H9 (cell line): Measurements from ENCODE around the gene MAL. TPM values are rescaled to one million over a fixed set of nuclear protein-coding genes. Genes with fewer than 3 reads are reported as not detected.

ENCODE experiments used
- DNase-seq: peaks from one replicate; pipeline ENCODE4 v3.0.0-alpha.2; 2017
- H2AFZ ChIP-seq: one replicate; pipeline ENCODE4 v1.6.1; 2013; ENCODE audit warnings: mild to moderate bottlenecking, low read length, control low read depth, moderate library complexity
- H2AK5ac ChIP-seq: 2 replicates; pipeline ENCODE4 v1.6.1; 2013; ENCODE audit warnings: low read length, control low read depth, mixed read lengths; ENCODE audit not compliant: insufficient read length
- H2BK120ac ChIP-seq: one replicate; pipeline ENCODE4 v1.6.1; 2013; ENCODE audit warnings: low read depth, mild to moderate bottlenecking, low read length, control low read depth, inconsistent platforms; ENCODE audit not compliant: poor library complexity, severe bottlenecking
- H2BK12ac ChIP-seq: 2 replicates; pipeline ENCODE4 v1.6.1; 2013; ENCODE audit warnings: low read length, control low read depth, mixed read lengths, low read depth; ENCODE audit not compliant: insufficient read length
- H2BK15ac ChIP-seq: 2 replicates; pipeline ENCODE4 v1.6.1; 2013; ENCODE audit warnings: low read depth, low read length, control low read depth
- H2BK20ac ChIP-seq: one replicate; pipeline ENCODE4 v1.6.1; 2013; ENCODE audit warnings: low read depth, mild to moderate bottlenecking, low read length, control low read depth, inconsistent platforms; ENCODE audit not compliant: poor library complexity, severe bottlenecking
- H2BK5ac ChIP-seq: 2 replicates; pipeline ENCODE4 v1.6.1; 2013; ENCODE audit warnings: low read length, control low read depth, mixed read lengths; ENCODE audit not compliant: insufficient read length
- H3K14ac ChIP-seq: 2 replicates; pipeline ENCODE4 v1.6.1; 2013; ENCODE audit warnings: low read length, control low read depth; ENCODE audit not compliant: insufficient read depth
- H3K18ac ChIP-seq: 2 replicates; pipeline ENCODE4 v1.6.1; 2013; ENCODE audit warnings: low read depth, mild to moderate bottlenecking, mixed read lengths, low read length, control low read depth; ENCODE audit not compliant: insufficient read length
- H3K23ac ChIP-seq: 2 replicates; pipeline ENCODE4 v1.6.1; 2013; ENCODE audit warnings: low read length, control low read depth, mixed read lengths, low read depth; ENCODE audit not compliant: insufficient read length
- H3K23me2 ChIP-seq: 2 replicates; pipeline ENCODE4 v1.6.1; 2013; ENCODE audit warnings: low read depth, mild to moderate bottlenecking, mixed read lengths, low read length, control low read depth; ENCODE audit not compliant: insufficient read length, poor library complexity, severe bottlenecking
- H3K27ac ChIP-seq: 2 replicates; pipeline ENCODE4 v1.5.1; 2013; ENCODE audit warnings: low read length, control low read depth, mixed read lengths, low read depth; ENCODE audit not compliant: insufficient read length
- H3K27me3 ChIP-seq: 2 replicates; pipeline ENCODE4 v1.6.1; 2013; ENCODE audit warnings: low read length, control low read depth, inconsistent platforms; ENCODE audit not compliant: insufficient read depth
- H3K4ac ChIP-seq: 2 replicates; pipeline ENCODE4 v1.6.1; 2013; ENCODE audit warnings: low read depth, mild to moderate bottlenecking, control low read depth, inconsistent platforms, low read length, moderate library complexity
- H3K4me1 ChIP-seq: 2 replicates; pipeline ENCODE4 v1.6.1; 2013; ENCODE audit warnings: low read length, control low read depth, inconsistent platforms; ENCODE audit not compliant: insufficient read depth
- H3K4me2 ChIP-seq: 2 replicates; pipeline ENCODE4 v1.6.1; 2013; ENCODE audit warnings: low read length, control low read depth, mixed read lengths; ENCODE audit not compliant: insufficient read length, insufficient read depth
- H3K56ac ChIP-seq: 2 replicates; pipeline ENCODE4 v1.6.1; 2013; ENCODE audit warnings: low read depth, mild to moderate bottlenecking, mixed read lengths, low read length, control low read depth; ENCODE audit not compliant: insufficient read length
- H3K79me1 ChIP-seq: 2 replicates; pipeline ENCODE4 v1.6.1; 2013; ENCODE audit warnings: low read depth, mild to moderate bottlenecking, moderate library complexity, low read length, control low read depth, inconsistent platforms; ENCODE audit not compliant: insufficient read depth, poor library complexity, severe bottlenecking
- H3K79me2 ChIP-seq: 2 replicates; pipeline ENCODE4 v1.6.1; 2013; ENCODE audit warnings: low read length, control low read depth, inconsistent platforms; ENCODE audit not compliant: insufficient read depth
- H3K9ac ChIP-seq: 2 replicates; pipeline ENCODE4 v1.6.1; 2013; ENCODE audit warnings: low read length, control low read depth, mixed read lengths; ENCODE audit not compliant: insufficient read length; ENCODE audit errors: extremely low read depth
- H3K9me3 ChIP-seq: one replicate; pipeline ENCODE4 v1.6.1; 2013; ENCODE audit warnings: low read depth, low read length, inconsistent platforms; ENCODE audit not compliant: control insufficient read depth
- H3T11ph ChIP-seq: one replicate; pipeline ENCODE4 v1.6.1; 2013; ENCODE audit warnings: mild to moderate bottlenecking, low read length, control low read depth, inconsistent platforms
- H4K20me1 ChIP-seq: one replicate; pipeline ENCODE4 v1.6.1; 2013; ENCODE audit not compliant: control insufficient read depth, insufficient read length, insufficient read depth
- H4K5ac ChIP-seq: 2 replicates; pipeline ENCODE4 v1.6.1; 2013; ENCODE audit warnings: low read depth, mild to moderate bottlenecking, mixed read lengths, low read length, control low read depth; ENCODE audit not compliant: insufficient read length
- H4K8ac ChIP-seq: replicated peaks from 2 replicates; pipeline ENCODE4 v1.6.1; 2013; ENCODE audit warnings: low read length, control low read depth, mixed read lengths, low read depth; ENCODE audit not compliant: insufficient read length
- H4K91ac ChIP-seq: 2 replicates; pipeline ENCODE4 v1.6.1; 2013; ENCODE audit warnings: low read depth, mild to moderate bottlenecking, moderate library complexity, mixed read lengths, low read length, control low read depth; ENCODE audit not compliant: insufficient read length
- H3K27ac Mint-ChIP-seq, 3 experiments: 2 replicates in 2 of 3; 3 replicates in 1 of 3; pipeline ENCODE4 v1.8.0; 2020 to 2021; ENCODE audit warnings: mixed read lengths in 3 of 3, mild to moderate bottlenecking in 1 of 3, moderate library complexity in 1 of 3
- H3K27me3 Mint-ChIP-seq: 2 replicates; pipeline ENCODE4 v1.8.0; 2021; ENCODE audit warnings: low read depth, mild to moderate bottlenecking, moderate library complexity, mixed read lengths
- H3K36me3 Mint-ChIP-seq, 3 experiments: 2 replicates in 2 of 3; 3 replicates in 1 of 3; pipeline ENCODE4 v1.8.0; 2020 to 2021; ENCODE audit warnings: low read depth in 3 of 3, mixed read lengths in 3 of 3; ENCODE audit not compliant: insufficient read depth in 1 of 3
- H3K4me1 Mint-ChIP-seq, 2 experiments: 2 replicates each; pipeline ENCODE4 v1.8.0; 2020; ENCODE audit warnings: mixed read lengths in 2 of 2
- H3K4me3 Mint-ChIP-seq, 2 experiments: 2 replicates in 1 of 2; 3 replicates in 1 of 2; pipeline ENCODE4 v1.8.0; 2020 to 2021; ENCODE audit warnings: mild to moderate bottlenecking in 2 of 2, mixed read lengths in 2 of 2, moderate library complexity in 1 of 2
- H3K9me3 Mint-ChIP-seq, 2 experiments: 2 replicates in 1 of 2; 3 replicates in 1 of 2; pipeline ENCODE4 v1.8.0; 2020; ENCODE audit warnings: mild to moderate bottlenecking in 2 of 2, mixed read lengths in 2 of 2, moderate library complexity in 1 of 2
- CTCF ChIP-seq: fragments of 200-600 bp; sonication (generic); conservative IDR thresholded peaks from 3 replicates; pipeline ENCODE4 v1.8.0; 2021; ENCODE audit warnings: antibody characterized with exemption, mild to moderate bottlenecking
- WGBS: extraction: QIAGEN DNeasy Blood & Tissue Kit; methylation state at CpG from one replicate; pipeline ENCODE4 v1.1.7; 2013; ENCODE audit warnings: missing lambda C conversion rate, low lambda C conversion rate, mixed read lengths; ENCODE audit not compliant: insufficient read length; ENCODE audit errors: extremely low coverage; 5-methylcytosine and 5-hydroxymethylcytosine counted together
- total RNA-seq: library from RNA; stranded (reverse); gene quantifications from 2 replicates; pipeline ENCODE4 v1.2.1, GENCODE V29; 2021

MAL gene
- total RNA-seq, 1 experiment from 2014 or later = not detected

DNA sequence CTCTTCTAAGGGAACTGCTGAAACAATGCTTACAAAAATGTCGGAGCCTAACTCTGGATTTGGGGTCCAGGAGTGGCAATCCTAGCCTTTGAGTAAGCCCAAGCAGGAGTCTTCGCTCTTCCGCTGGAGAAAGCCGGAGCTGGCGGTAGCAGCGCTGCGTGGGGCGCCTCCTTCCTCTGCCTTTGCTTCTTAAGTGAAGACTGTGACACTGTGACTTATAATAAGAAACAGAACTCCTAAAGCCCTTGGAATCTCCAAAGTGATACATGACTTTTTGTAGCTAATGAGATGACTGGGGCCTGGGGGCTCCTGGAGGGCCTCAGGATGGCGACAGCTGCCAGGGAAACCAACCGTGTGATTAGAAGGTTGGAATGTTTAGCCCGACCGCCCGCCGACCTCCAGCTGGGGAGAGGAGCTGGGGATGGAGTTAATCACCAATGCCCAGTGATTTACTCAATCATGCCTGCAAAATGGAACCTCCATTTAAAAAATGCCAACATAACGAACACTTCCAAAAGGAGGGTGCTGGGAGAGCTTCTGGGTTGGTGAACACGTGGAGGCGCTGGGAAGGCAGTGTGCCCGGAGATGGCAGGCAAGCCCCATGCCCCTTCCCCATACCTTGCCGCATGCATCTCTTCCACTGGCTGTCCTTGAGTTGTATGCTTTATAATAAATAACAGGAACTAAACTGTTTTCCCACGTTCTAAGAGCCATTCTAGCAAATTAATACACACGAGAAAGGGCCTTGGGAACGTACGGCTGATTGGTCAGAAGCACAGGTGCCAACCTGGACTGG, 29.0 kb upstream of the MAL start:
- Histone ChIP-seq H3K4me1 (no peaks in the 10 kb centered on the region), H3K9me3 (no peaks in the 10 kb centered on the region), H3K23ac (no peak overlapping the region), H2AFZ (no peak overlapping the region), H2AK5ac (no peak overlapping the region), H4K20me1 (no peaks in the 10 kb centered on the region), H4K8ac (no peak overlapping the region), H3K4ac (no peak overlapping the region), H3K9ac (no peak overlapping the region), H2BK5ac (no peak overlapping the region), H3K79me2 (no peaks in the 10 kb centered on the region), H3K23me2 (no peaks in the 10 kb centered on the region), H3K4me2 (no peak overlapping the region), H3K14ac (no peak overlapping the region), H2BK120ac (no peak overlapping the region), H2BK12ac (no peak overlapping the region), H3K27ac (no peak overlapping the region), H3K18ac (no peak overlapping the region), H4K91ac (no peak overlapping the region), H4K5ac (no peak overlapping the region), H2BK15ac (no peak overlapping the region), H3K79me1 (no peaks in the 10 kb centered on the region), H2BK20ac (no peak overlapping the region), H3T11ph (no peak overlapping the region), H3K56ac (no peak overlapping the region), H3K27me3 (no peaks in the 10 kb centered on the region; the same call in 1 of the 2 replicates)
- H3K4me1 Mint-ChIP-seq = 0 out of 4 replicates have a peak, but pooled peaks cover 0 to 2% of the 10 kb centered on the region in 2 experiments
- no CpG with 5 or more reads among the region's 23 CpGs for WGBS
- no peaks in the 10 kb centered on the region for H3K9me3 Mint-ChIP-seq
- TF ChIP-seq CTCF = no peak
- H3K4me3 Mint-ChIP-seq = no peak overlapping the region
- H3K27ac Mint-ChIP-seq = no peak overlapping the region; a peak in 1 of 7 replicates
- H3K27me3 Mint-ChIP-seq = peaks cover 78% of the 10 kb centered on the region
- peak; percentile 8 for DNase-seq
- no peaks in the 10 kb centered on the region for H3K36me3 Mint-ChIP-seq
